IMR-90 (cell line): ENCODE data around the gene LAMB3. TPM values are rescaled to one million over a fixed set of nuclear protein-coding genes. Genes with fewer than 3 reads are reported as not detected.

ENCODE experiments used
- ATAC-seq: fragments of 200-7000 bp; cut with Tn5 transposase; 2 replicates; pipeline ENCODE4 v1.9.1; 2020; ENCODE audit warnings: low read depth, mild to moderate bottlenecking, moderate library complexity
- BruUV-seq: library from RNA; stranded (reverse); fragments of 400-500 nt; replicated peaks from 2 replicates; lab custom pipeline; 2021; lab: Mats Ljungman, UMichigan
- CTCF ChIA-PET: fragments of 300-600 bp; formaldehyde crosslinking; extraction: SDS; loops from one replicate; lab custom pipeline; 2021; ENCODE audit warnings: antibody characterized with exemption; lab: Yijun Ruan, JAX
- POLR2A ChIA-PET: fragments of 300-600 bp; sonication (Branson Sonifier 250); formaldehyde crosslinking; loops from one replicate; lab custom pipeline; 2022; ENCODE audit warnings: antibody characterized with exemption; ENCODE audit not compliant: unreplicated experiment; lab: Charles Lee
- DNase-seq: peaks from one replicate; pipeline ENCODE4 v3.0.0; 2013
- H2AFZ ChIP-seq: replicated peaks from 2 replicates; pipeline ENCODE3; 2013; ENCODE audit warnings: low read length, mild to moderate bottlenecking; ENCODE audit not compliant: poor library complexity
- H2AK5ac ChIP-seq: 2 replicates; pipeline ENCODE4 v1.6.1; 2013; ENCODE audit warnings: low read depth, low read length, inconsistent platforms
- H2AK9ac ChIP-seq: replicated peaks from 2 replicates; pipeline ENCODE3; 2013; ENCODE audit warnings: mild to moderate bottlenecking, low read depth, low read length, moderate library complexity; ENCODE audit not compliant: poor library complexity
- H2BK120ac ChIP-seq: 2 replicates; pipeline ENCODE4 v1.6.1; 2013; ENCODE audit warnings: low read depth, low read length, inconsistent platforms
- H2BK15ac ChIP-seq: 3 replicates; pipeline ENCODE4 v1.6.1; 2013; ENCODE audit warnings: low read depth, low read length, inconsistent platforms
- H2BK20ac ChIP-seq: 2 replicates; pipeline ENCODE4 v1.6.1; 2013; ENCODE audit warnings: low read depth, mild to moderate bottlenecking, inconsistent platforms, low read length, moderate library complexity
- H2BK5ac ChIP-seq: 2 replicates; pipeline ENCODE4 v1.6.1; 2013; ENCODE audit warnings: mild to moderate bottlenecking, low read depth, low read length, inconsistent platforms; ENCODE audit not compliant: poor library complexity, severe bottlenecking
- H3K14ac ChIP-seq: replicated peaks from 2 replicates; pipeline ENCODE4 v1.6.1; 2013; ENCODE audit warnings: low read depth, low read length, inconsistent platforms
- H3K18ac ChIP-seq: 2 replicates; pipeline ENCODE4 v1.6.1; 2013; ENCODE audit warnings: low read depth, low read length, control low read depth
- H3K23ac ChIP-seq: 2 replicates; pipeline ENCODE4 v1.6.1; 2013; ENCODE audit warnings: low read depth, low read length, inconsistent platforms
- H3K27ac ChIP-seq: 2 replicates; pipeline ENCODE4 v1.5.1; 2013; ENCODE audit warnings: mild to moderate bottlenecking, control low read depth, low read length; ENCODE audit not compliant: insufficient read depth
- H3K27me3 ChIP-seq: 2 replicates; pipeline ENCODE4 v1.6.1; 2013; ENCODE audit warnings: low read length; ENCODE audit not compliant: control insufficient read depth, insufficient read depth
- H3K36me3 ChIP-seq: 2 replicates; pipeline ENCODE4 v1.6.1; 2013; ENCODE audit warnings: low read length, mixed read lengths; ENCODE audit not compliant: control insufficient read depth, insufficient read depth
- H3K4ac ChIP-seq: 2 replicates; pipeline ENCODE4 v1.6.1; 2013; ENCODE audit warnings: low read depth, low read length, inconsistent platforms
- H3K4me1 ChIP-seq: 2 replicates; pipeline ENCODE4 v1.6.1; 2013; ENCODE audit warnings: low read length, mixed read lengths; ENCODE audit not compliant: control insufficient read depth, insufficient read depth
- H3K4me2 ChIP-seq: 2 replicates; pipeline ENCODE4 v1.6.1; 2013; ENCODE audit warnings: low read depth, mild to moderate bottlenecking, control low read depth, low read length, moderate library complexity
- H3K4me3 ChIP-seq: 2 replicates; pipeline ENCODE4 v1.5.1; 2013; ENCODE audit warnings: low read depth, mild to moderate bottlenecking, control low read depth, low read length, moderate library complexity; ENCODE audit not compliant: insufficient read depth
- H3K56ac ChIP-seq: 2 replicates; pipeline ENCODE4 v1.6.1; 2013; ENCODE audit warnings: low read length, inconsistent platforms; ENCODE audit not compliant: insufficient read depth; ENCODE audit errors: extremely low read depth
- H3K79me1 ChIP-seq, 2 experiments: 2 replicates each; pipeline ENCODE4 v1.6.1; 2013; ENCODE audit warnings: low read length in 2 of 2, inconsistent platforms in 1 of 2, low read depth in 1 of 2
- H3K9ac ChIP-seq: 2 replicates; pipeline ENCODE4 v1.6.1; 2013; ENCODE audit warnings: low read depth, low read length, control low read depth
- H3K9me1 ChIP-seq: 2 replicates; pipeline ENCODE4 v1.6.1; 2013; ENCODE audit warnings: low read length, inconsistent platforms; ENCODE audit not compliant: insufficient read depth
- H3K9me3 ChIP-seq: 2 replicates; pipeline ENCODE4 v1.6.1; 2013; ENCODE audit warnings: low read length; ENCODE audit not compliant: control insufficient read depth, insufficient read depth
- H4K20me1 ChIP-seq: 2 replicates; pipeline ENCODE4 v1.6.1; 2013; ENCODE audit warnings: low read length, inconsistent platforms; ENCODE audit not compliant: insufficient read depth
- H4K5ac ChIP-seq: 2 replicates; pipeline ENCODE4 v1.6.1; 2013; ENCODE audit warnings: mild to moderate bottlenecking, low read depth, low read length, control low read depth
- H4K8ac ChIP-seq, 2 experiments: 2 replicates each; pipeline ENCODE4 v1.6.1; 2013; ENCODE audit warnings: low read depth in 2 of 2, low read length in 2 of 2, control low read depth in 1 of 2, inconsistent platforms in 1 of 2
- H4K91ac ChIP-seq: 2 replicates; pipeline ENCODE4 v1.6.1; 2013; ENCODE audit warnings: low read depth, low read length, inconsistent platforms; ENCODE audit not compliant: insufficient read depth
- BHLHE40 ChIP-seq: fragments of 150-350 bp; IDR thresholded peaks from 2 replicates; pipeline ENCODE4 v1.6.1; 2016; ENCODE audit warnings: mild to moderate bottlenecking, low read depth, low read length
- CTCF ChIP-seq: conservative IDR thresholded peaks from 2 replicates; pipeline ENCODE4 v1.5.1; 2012; ENCODE audit warnings: mild to moderate bottlenecking, low read depth, low read length, improper control_type of control experiment
- FOS ChIP-seq: fragments of 150-350 bp; IDR thresholded peaks from 2 replicates; pipeline ENCODE4 v1.6.1; 2016; ENCODE audit warnings: low read depth, low read length
- MAFK ChIP-seq: IDR thresholded peaks from 2 replicates; pipeline ENCODE4 v1.6.1; 2012; ENCODE audit warnings: low read depth, low read length, improper control_type of control experiment
- MAZ ChIP-seq: IDR thresholded peaks from 2 replicates; pipeline ENCODE4 v1.6.1; 2012; ENCODE audit warnings: low read depth, mild to moderate bottlenecking, low read length, improper control_type of control experiment, moderate library complexity, borderline replicate concordance
- NFE2L2 ChIP-seq: fragments of 150-350 bp; IDR thresholded peaks from 2 replicates; pipeline ENCODE4 v1.6.1; 2016; ENCODE audit warnings: low read depth, mild to moderate bottlenecking, low read length
- POLR2A ChIP-seq: IDR thresholded peaks from 2 replicates; pipeline ENCODE4 v1.6.1; 2012; ENCODE audit warnings: mild to moderate bottlenecking, low read depth, low read length
- RAD21 ChIP-seq: IDR thresholded peaks from 2 replicates; pipeline ENCODE4 v1.6.1; 2012; ENCODE audit warnings: low read length, improper control_type of control experiment
- RCOR1 ChIP-seq: IDR thresholded peaks from 2 replicates; pipeline ENCODE4 v1.6.1; 2012; ENCODE audit warnings: mild to moderate bottlenecking, low read length, improper control_type of control experiment; ENCODE audit not compliant: insufficient replicate concordance
- RFX5 ChIP-seq: IDR thresholded peaks from 2 replicates; pipeline ENCODE4 v1.8.0; 2012; ENCODE audit warnings: low read depth, mild to moderate bottlenecking, low read length, moderate library complexity
- SMC3 ChIP-seq: fragments of 150-350 bp; IDR thresholded peaks from 2 replicates; pipeline ENCODE4 v1.6.1; 2016; ENCODE audit warnings: low read depth, mild to moderate bottlenecking, antibody characterized with exemption, low read length, moderate library complexity
- WGBS, 2 experiments: methylation state at CpG; one replicate each; pipeline versions ENCODE4 v1.1.5 to v1.1.7; 2013; ENCODE audit warnings: missing lambda C conversion rate in 2 of 2; ENCODE audit not compliant: insufficient read length in 1 of 2; ENCODE audit errors: extremely low coverage in 2 of 2; 5-methylcytosine and 5-hydroxymethylcytosine counted together
- dilution Hi-C: fragments of 300-500 bp; cut with HindIII; formaldehyde crosslinking; loops from one replicate; pipeline ENCODE4 v1.14.3; 2018; ENCODE audit warnings: low sequenced_read_pairs; ENCODE audit not compliant: unreplicated experiment
- in situ Hi-C: fragments of 300-500 bp; cut with MboI; formaldehyde crosslinking; loops from 3 replicates; pipeline ENCODE4 v1.14.3; 2019; ENCODE audit warnings: low sequenced_read_pairs, inconsistent platforms, mixed read lengths
- intact Hi-C: fragments of 100-400 bp; cut with micrococcal nuclease; formaldehyde crosslinking; loops from 2 replicates; pipeline ENCODE4 v1.10.0; 2022
- polyA plus RNA-seq, 3 experiments: library from polyadenylated mRNA; depleted of rRNA; stranded (reverse); fragments of >200 nt; gene quantifications; 2 replicates each; pipeline ENCODE4 v1.2.3, GENCODE V29; 2012; ENCODE audit warnings: low replicate concordance in 1 of 3
- total RNA-seq: library from RNA; depleted of rRNA; stranded (reverse); fragments of >200 nt; gene quantifications from 2 replicates; pipeline ENCODE4 v1.2.3, GENCODE V29; 2012

The LAMB3 gene
- total and polyA plus RNA-seq, 2 of the 4 experiments (the other 2 are of a cell fraction): 0.72 to 2.1 TPM

GRCh38 chr1:209670441-209671082 lies 18.3 kb upstream of the LAMB3 start:
- Histone ChIP-seq H3K56ac (no peak overlapping the region), H3K4me2 (no peak overlapping the region), H4K20me1 (no peaks in the 10 kb centered on the region), H3K14ac (no peak overlapping the region), H3K36me3 (no peaks in the 10 kb centered on the region), H2BK5ac (no peak overlapping the region), H4K8ac (no peak overlapping the region), H3K9me1 (no peaks in the 10 kb centered on the region), H3K4me3 (no peak overlapping the region), H3K4me1 (peaks cover 3% of the 10 kb centered on the region; the same call in 1 of the 2 replicates), H2AK5ac (no peak overlapping the region), H3K23ac (no peak overlapping the region), H2BK15ac (no peak overlapping the region), H3K79me1 (no peaks in the 10 kb centered on the region), H2AK9ac (no peak overlapping the region), H3K4ac (no peak overlapping the region), H2BK120ac (no peak overlapping the region), H4K5ac (no peak overlapping the region), H3K18ac (no peak overlapping the region), H2BK20ac (no peak overlapping the region), H2AFZ (no peak overlapping the region), H3K27ac (no peak overlapping the region), H3K9ac (no peak overlapping the region), H3K27me3 (peaks cover 16% of the 10 kb centered on the region), H4K91ac (no peak overlapping the region), H3K9me3 (0 out of 2 replicates have a peak, but pooled peaks cover 3% of the 10 kb centered on the region)
- POLR2A ChIA-PET: no interaction called here
- BruUV-seq: no TSS peak
- CTCF ChIA-PET: no interaction called here
- dilution Hi-C loops (no loop called here), in situ Hi-C loops (no loop called here), intact Hi-C loops (no loop called here)
- no peak for DNase-seq
- WGBS, 2 experiments: 100% methylated on average over 1 of the region's 1 CpG; no CpG with 5 or more reads in 1 of the 2 experiments
- TF ChIP-seq MAZ: no peak
- TF ChIP-seq RCOR1: no peak
- no peak for TF ChIP-seq FOS
- no peak for TF ChIP-seq SMC3
- no peak for TF ChIP-seq POLR2A
- TF ChIP-seq NFE2L2: no peak
- no peak for TF ChIP-seq BHLHE40
- no peak for TF ChIP-seq CTCF
- no peak for TF ChIP-seq MAFK
- no peak for TF ChIP-seq RFX5
- no peak for TF ChIP-seq RAD21
- no peak for ATAC-seq
